ENCODE data around the gene VTCN1.

Gene VTCN1

DNA sequence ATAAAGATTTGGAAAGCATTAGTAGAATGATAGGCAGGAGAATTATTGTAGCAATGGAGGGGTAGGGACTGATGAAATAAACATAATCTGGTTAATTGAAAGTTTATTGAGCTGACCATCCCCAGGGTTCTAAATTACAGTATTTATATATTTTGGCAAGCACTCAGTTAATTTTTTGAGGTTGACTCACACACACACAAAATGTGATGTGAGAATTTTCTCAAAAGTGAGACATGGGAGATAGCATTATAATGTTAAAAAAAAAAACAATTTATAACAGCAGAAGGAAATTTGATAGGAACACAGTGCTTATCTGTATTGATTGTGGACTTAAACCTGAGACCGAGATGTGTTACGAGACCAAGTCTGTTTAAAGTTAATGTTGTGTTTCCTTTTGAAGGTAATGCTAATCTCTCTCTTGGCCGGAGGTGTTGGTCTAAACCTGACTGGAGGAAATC is 113.7 kb downstream of the VTCN1 start:
- DNase-seq (ENCODE audit: low read depth, low spot score): peak; percentile 8

DNA sequence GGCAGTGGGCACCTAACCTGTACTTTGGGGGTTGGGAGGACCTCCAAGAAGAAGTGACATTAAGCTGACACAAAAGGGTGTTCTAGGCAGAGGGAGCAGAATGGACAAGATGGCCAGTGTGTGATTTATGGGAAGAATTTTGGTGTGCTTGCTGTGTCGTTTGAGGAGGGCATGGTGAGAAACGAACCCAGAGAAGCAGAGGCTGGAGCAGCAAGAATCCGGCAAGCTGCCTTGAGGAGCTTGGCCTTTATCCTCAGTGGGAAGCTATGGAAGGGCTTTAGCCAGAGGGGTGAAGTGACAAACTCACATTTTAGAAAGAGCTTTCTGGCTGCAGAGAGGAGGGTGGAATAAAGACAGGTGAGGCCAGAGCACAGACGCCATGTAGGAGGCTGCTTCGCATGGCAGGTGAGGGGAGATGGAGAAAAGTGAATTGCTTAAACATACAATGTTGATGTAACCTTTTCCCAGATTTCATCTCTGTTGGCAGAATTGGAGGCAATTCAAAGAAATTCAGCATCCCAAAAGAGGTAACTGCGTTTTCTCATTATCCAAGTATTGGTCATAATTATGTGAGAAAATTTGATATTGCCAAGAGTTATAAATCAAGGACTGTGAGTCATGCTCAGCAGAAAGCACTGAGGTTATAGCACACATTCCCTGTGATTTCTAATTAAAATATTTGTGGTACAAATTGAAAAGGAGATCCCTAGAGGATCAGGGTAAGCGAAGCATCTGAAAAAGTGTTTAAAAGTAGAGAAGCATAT is 115.7 kb downstream of the VTCN1 start:
- peak; percentile 82 for DNase-seq (ENCODE audit: low read depth, low spot score)

DNA sequence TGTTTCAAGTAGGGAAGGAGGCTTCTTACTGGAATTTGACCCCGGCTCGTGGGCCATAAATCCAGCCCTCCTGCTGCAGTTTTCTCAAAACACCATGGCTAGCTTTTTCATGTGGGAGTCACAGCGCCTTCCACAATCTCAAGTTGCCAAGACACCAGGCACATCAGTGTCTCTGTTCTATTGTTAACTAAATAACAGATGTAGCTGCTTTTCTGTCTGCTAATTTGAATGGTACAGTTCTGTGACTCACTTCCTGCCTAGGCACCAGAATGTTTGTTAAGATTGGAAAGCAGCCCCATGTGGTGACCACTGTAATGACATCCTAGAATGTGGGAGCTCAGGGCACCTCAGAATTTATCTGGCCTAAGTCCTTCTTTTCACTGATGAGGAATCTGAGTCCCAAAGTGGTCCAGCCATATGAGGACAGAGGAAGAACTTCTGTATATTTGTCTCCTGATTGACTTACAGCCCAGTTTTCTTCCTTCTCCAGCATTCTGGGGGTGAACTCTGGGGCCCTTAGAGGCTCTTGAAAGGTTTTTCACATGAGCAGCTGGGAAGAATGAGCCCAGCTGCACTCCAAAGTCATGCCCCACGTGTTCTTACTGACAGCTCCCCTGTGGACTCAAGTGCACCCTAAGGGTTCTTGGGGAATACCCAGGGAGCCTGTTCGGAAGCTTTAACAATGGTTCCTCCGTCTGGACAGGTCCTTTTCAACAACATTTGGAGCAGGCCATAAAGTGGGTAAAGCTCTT is 116.7 kb downstream of the VTCN1 start:
- peak; percentile 80 for DNase-seq (ENCODE audit: low read depth, low spot score)
